Stimulated activated CD8-positive, alpha-beta memory T cell treated with anti-CD3 and anti-CD28 coated beads, Interleukin-4, amount 100 ng/mL, for 24 hours (primary cell): ENCODE measurements around the gene OTUB2.

Source experiments
- DNase-seq: peaks from one replicate; pipeline ENCODE4 v3.0.0-alpha.2; 2020; ENCODE audit warnings: low read depth

OTUB2 gene

DNA sequence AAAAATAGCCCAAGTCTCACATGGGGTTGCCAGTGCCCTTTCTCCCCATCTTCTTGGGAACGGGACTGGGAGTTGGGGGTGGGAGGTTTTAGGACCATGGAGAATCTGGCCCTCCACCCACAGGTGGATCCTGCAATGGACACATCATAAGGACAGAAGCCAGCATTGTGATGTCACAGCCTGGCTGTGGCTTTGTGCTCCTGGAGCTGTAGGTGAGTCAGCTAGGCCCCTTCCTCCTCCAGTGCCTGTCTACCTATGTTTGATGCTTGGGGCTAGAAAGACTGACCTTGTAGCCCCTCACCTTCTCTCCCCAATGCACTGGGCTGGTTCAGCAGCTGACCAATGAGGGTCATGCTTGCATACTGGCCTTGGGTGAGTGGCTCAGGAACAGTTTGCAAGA is 29.1 kb upstream of the OTUB2 start, which contains the start of gene CCDC197:
TSS of gene CCDC197 (plus strand) at position 220 of the 400 bp plus-strand sequence. CDS start 831 bp downstream, outside the sequence.
- DNase-seq = no peak

DNA sequence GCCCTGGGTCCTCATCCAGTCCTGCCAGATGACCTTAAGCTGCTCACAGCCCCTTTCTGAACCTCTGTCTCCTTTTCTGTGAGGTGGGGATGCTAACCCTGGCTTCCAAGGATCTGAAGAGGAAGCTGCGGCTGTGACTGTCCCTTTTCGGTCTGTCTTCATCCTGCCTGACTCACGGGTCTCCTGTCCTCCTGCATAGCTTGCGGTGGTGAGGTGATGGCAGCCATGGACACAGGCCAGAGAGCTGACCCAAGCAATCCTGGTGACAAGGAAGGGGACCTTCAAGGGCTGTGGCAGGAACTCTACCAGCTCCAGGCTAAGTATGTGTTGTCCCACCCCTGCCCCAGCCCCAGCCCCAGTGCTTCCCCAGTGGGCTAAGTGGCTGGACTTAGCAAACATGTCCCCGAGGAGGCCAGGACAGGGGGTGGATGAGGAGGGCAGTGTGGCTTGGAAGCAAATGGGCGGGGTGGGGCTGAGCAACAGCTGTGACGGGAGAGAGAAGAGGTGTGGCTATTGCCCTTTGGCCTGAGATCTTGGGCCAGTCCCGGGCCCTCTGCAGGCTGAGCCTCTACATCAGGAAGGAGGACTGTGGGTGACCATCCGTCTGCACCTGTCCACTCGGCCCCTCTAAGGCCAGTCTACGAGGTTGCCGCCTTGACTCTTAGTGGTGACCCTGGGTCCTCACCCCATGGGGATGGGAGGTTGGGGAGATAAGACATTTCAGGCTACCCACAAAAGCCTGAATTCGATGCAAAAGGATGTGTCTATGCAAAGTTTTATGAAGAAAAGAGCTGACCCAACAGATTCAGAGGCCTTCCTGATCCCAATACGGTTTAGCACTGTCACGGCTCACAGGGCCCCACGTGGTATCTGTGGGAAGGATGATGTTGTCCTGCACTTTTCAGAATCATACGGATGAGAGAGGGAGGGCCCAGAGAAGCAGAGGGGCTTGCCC is 27.9 kb upstream of the OTUB2 start:
- DNase-seq = no peak

DNA sequence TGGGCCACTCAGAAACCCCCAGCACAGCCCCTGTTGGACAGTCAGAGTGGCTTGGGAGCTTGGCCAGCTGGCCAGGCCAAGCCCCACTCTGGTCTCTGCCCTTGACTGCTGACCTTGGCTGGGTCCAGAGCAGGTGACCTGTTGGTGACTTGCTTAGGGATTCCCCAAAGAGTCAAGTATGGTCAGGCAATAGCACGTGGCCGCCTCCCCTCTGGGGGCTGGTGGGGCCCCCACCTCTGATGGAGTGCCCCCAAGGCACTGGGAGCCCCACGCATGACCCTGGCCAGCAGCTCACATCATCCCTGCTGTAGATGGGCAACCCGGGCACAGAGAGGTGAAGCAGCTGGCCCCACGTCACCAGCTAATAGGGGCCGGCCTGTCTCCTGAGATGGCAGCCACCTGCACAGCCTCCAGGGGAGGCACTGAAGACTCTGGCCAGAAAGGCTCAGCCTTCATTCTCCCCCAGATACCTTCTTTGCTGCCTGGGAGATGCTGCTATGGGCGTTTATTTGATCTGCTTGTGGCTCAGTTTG is 27.2 kb upstream of the OTUB2 start:
- DNase-seq = no peak

DNA sequence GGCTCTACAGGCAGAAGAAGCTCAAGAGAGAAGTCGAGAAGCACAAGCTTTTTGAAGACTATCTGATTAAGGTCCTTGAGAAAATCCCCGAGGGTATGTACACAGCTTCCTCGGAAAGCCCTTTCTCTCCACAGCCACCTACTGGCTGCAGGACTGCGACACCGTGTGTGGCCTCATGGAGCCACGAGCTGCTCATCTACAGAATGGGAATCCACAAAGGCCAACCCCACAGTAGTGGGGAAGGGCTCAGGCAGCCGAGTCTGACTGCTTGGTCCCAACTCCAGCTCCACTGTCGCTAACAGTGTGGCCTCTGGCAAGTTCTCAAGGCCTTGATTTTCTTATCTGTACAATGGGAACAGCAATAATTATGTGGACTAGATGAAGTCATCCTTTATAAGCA is 26.6 kb upstream of the OTUB2 start:
- no peak for DNase-seq

- no peak for DNase-seq
These were observed 25.9 kb upstream of the OTUB2 start for GRCh38 chr14:94000267-94000666.

DNA sequence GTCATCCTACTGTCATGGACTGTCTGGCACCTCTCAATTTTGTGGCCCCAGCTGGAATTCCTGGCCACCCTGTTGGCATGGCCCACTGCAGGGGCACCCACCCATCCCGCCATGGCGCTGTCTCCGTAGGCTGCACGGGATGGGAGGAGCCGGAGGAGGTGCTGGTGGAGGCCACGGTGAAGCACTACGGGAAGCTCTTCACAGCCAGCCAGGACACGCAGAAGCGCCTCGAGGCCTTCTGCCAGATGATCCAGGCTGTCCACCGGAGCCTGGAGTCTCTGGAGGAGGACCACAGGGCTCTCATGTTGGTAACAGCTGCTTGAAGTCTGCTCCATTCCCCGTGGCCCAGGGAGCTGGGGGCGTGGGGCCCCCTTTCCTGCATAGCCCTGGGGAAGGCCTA is 25.1 kb upstream of the OTUB2 start:
- DNase-seq = no peak

- DNase-seq = peak; percentile 33
These were observed 24.4 kb upstream of the OTUB2 start for GRCh38 chr14:94001501-94002396.

- no peak for DNase-seq
These were observed 22.7 kb upstream of the OTUB2 start for GRCh38 chr14:94003397-94003796.

GRCh38 chr14:94004015-94004414 is 22.1 kb upstream of the OTUB2 start:
- DNase-seq = no peak

- no peak for DNase-seq
These were observed 20.6 kb upstream of the OTUB2 start for GRCh38 chr14:94005324-94006073.

DNA sequence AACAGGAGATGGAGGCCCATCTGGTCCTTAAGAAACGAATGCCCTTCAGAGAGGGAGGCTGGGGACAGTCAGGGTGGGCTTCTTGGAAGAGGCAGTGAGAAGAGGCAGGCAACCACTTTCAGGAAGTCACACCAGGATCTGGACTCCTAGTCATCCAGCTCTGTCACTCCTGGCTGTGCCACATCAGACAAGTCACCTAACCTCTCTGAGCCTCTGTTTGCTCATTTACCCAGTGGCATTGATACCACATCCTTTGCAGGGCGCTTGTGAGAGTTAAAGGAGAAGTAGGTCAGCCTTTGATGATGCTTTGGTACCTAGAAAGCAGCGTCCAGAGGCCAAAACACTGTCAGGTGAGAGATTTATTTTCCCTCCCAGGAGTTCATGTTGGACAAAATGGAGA is 17.9 kb upstream of the OTUB2 start:
- DNase-seq = no peak

DNA sequence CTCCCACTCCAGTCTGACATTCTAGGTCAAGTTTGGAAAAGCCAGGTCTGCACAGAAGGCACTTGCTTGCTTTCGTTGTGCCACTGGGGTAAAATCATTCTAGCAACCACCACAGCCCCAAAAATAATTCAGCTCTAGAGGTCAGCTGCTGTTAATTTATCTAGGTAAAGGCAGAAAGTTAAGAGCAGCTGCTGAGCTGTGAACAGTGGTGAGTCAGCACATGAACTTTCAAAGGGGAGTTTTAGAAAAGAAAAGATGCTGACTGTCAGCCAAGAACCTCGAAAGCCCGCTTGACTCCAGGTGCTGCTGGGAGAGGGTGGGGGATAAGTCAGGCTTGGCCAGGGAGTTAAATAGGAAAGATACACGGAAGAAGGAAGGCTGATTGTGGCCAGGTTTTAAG is 16.4 kb upstream of the OTUB2 start:
- DNase-seq = no peak

DNA sequence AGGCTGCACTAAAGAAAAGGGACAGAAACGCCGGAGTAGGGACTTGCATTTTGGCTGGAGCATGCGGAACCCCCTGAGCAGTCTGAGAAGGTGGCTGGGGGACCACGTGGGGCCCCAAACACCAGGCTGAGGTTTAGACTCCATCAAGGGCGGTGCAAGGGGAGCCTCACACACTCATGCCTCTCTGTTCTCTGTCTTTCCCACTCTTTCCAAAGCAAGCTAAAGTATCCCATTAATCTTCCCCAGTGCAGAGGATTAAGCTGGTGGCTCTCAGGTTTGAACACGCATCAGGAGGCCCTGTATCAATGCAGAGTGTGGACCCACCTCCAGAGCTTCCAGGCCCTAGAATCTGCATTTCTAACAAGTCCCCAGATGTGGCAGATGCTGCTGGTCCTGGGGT is 15.5 kb upstream of the OTUB2 start:
- DNase-seq = no peak

GRCh38 chr14:94011795-94012194 is 14.3 kb upstream of the OTUB2 start:
- no peak for DNase-seq

DNA sequence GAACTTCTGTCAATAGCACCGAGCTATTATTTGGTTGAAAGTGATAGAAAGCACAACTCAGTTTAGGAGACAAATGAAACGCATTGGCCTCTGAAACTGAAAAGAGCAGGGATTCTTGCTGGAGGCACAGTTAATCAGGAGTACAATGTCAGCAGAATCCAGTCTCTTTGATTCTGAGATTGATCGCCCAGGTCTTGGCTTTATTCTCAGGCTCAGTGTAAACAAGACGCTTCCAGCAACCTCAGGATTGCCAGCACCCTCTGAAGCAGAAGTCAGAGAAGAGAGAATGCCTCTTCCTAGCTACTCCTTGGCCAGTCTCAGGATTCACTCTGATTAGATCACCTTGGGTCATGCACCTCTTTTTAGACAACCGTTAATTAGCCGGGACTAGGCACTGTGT is 11.8 kb upstream of the OTUB2 start:
- DNase-seq = no peak

GRCh38 chr14:94015223-94015622 is 10.9 kb upstream of the OTUB2 start:
- DNase-seq = no peak

DNA sequence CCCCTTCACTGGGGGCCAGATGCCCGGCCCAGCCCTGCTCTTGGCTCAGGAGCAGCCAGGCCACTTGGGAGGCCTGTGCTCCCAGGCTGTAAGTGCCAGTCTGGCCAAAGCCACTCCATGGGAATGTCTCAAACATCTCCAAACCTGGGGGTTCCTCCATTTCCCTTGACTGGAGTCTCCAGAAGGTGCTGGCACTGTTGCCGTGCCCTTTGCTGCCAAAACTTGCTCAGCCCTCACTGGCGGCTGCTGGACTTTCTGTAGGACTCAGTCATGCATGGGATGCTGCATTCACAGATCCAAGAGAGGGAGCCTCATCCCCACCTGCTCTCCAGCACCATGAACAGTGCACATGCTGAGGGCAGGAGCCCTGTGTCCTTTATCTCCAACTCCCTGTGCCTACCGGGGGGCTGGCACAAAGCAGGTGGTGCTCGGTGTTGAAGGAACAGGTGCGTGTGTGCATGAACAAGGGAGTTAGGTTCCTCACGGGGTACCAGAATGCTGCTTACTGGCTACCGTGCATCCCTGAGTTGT is 9.6 kb upstream of the OTUB2 start:
- DNase-seq = no peak

DNA sequence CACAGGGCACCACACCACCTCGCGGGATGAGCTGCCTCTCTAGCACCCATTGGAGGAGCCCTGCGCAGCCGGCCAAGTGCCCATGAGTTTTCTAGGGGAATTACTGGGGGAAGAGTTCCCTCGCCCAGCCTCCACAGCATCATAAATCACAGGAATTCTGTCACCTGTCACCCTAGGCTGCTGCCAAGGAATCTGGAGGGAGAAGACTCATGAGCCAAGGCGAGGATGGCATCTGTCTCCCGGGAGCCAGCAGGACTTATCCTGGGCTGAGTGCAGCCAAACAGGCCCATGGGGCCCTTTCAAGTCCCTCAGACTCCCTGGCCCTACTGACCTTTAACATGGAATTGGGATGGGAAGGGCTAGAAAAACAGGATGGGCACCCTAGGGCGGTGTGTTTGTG is 7.8 kb upstream of the OTUB2 start:
- no peak for DNase-seq

DNA sequence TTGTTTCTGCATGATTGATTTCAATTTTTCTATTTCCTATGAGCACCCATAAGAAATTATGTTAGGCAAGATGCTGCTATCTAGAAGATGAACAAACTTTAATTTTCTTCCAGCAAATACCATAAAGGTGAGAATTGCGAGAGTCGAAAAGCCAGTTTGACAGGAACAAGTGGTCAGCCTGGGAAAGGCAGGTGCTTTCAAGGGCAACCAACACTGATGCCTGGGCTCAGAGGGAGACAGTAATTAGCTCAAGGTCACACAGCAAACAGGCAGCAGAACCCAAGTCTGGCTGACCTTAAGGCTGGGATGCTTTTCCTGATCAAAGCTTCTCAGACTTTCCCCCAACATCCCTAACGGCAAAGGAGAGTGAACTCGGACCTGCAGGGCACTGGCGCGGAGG is 6.8 kb upstream of the OTUB2 start:
- DNase-seq = no peak

GRCh38 chr14:94020267-94020666 is 5.9 kb upstream of the OTUB2 start:
- no peak for DNase-seq

GRCh38 chr14:94021001-94021400 is 5.1 kb upstream of the OTUB2 start:
- DNase-seq = no peak
